Measurements from ENCODE around the gene SLC7A9.

DNA sequence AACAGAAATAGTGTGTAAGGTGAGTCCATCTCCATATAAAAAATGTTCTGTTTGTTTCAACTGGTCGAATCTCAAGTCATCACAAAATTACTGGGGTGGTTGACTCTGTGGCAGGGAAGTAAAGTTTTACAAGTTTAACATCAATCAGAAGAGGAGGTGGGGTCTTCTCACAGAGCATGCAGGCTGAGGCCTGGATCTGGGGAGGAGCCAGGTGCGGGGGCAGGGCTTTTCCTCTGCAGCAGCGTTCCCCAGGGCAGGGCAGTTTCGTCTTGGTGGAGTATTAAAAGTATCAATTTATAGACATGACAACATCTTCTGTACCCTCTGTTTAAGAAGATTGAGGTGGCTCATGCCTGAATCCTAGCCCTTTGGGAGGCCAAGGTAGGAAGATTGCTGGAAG, 68.8 kb downstream of the SLC7A9 start:
- TF ChIP-seq, protein P1, sequence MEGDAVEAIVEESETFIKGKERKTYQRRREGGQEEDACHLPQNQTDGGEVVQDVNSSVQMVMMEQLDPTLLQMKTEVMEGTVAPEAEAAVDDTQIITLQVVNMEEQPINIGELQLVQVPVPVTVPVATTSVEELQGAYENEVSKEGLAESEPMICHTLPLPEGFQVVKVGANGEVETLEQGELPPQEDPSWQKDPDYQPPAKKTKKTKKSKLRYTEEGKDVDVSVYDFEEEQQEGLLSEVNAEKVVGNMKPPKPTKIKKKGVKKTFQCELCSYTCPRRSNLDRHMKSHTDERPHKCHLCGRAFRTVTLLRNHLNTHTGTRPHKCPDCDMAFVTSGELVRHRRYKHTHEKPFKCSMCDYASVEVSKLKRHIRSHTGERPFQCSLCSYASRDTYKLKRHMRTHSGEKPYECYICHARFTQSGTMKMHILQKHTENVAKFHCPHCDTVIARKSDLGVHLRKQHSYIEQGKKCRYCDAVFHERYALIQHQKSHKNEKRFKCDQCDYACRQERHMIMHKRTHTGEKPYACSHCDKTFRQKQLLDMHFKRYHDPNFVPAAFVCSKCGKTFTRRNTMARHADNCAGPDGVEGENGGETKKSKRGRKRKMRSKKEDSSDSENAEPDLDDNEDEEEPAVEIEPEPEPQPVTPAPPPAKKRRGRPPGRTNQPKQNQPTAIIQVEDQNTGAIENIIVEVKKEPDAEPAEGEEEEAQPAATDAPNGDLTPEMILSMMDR (IDR thresholded peaks at IDR 0.05; ENCODE audit: low read depth, low read length), result no peak
- TF ChIP-seq EZH2phosphoT487 (IDR thresholded peaks at IDR 0.05; ENCODE audit: low read depth), result no peak

Measured in OCI-LY3 (cell line).